HepG2 (cell line): ENCODE data around the gene MFN2. TPM values are rescaled to one million over a fixed set of nuclear protein-coding genes. Genes with fewer than 3 reads are reported as not detected.

Experiments used
- ATAC-seq: fragments of 200-7000 bp; cut with Tn5 transposase; 3 replicates; pipeline ENCODE4 v1.9.1; 2020; ENCODE audit warnings: mild to moderate bottlenecking, moderate library complexity
- Bru-seq: library from RNA; stranded (reverse); fragments of 400-500 nt; gene quantifications from one replicate; lab custom pipeline; 2021; lab: Mats Ljungman, UMichigan
- BruChase-seq, 2 experiments: library from RNA; stranded (reverse); fragments of 400-500 nt; gene quantifications; one replicate each; lab custom pipeline; 2021; lab: Mats Ljungman, UMichigan
- BruUV-seq: library from RNA; stranded (reverse); fragments of 400-500 nt; replicated peaks from 2 replicates; lab custom pipeline; 2021; lab: Mats Ljungman, UMichigan
- CTCF ChIA-PET: fragments of 300-600 bp; formaldehyde crosslinking; extraction: SDS; loops from one replicate; lab custom pipeline; 2021; ENCODE audit warnings: low total read pairs, inconsistent platforms, low intra/inter-chr PET ratio; lab: Yijun Ruan, JAX
- POLR2A ChIA-PET: fragments of 350-600 bp; sonication (Branson Sonifier 250); formaldehyde crosslinking; loops from one replicate; lab custom pipeline; 2020; ENCODE audit warnings: antibody characterized with exemption, inconsistent platforms; lab: Yijun Ruan, JAX
- DNase-seq: peaks from one replicate; pipeline ENCODE4 v3.0.0-alpha.2; 2015; ENCODE audit warnings: low spot score
- FAIRE-seq: peaks from 3 replicates; lab custom pipeline; 2011; peaks lifted over from hg19 to GRCh38; lab: Jason Lieb, UNC
- H2AFZ ChIP-seq: one replicate; pipeline ENCODE4 v1.6.1; 2011; ENCODE audit warnings: low read length, inconsistent platforms
- H3K27ac ChIP-seq: fragments of 300-600 bp; 3 replicates; pipeline ENCODE4 v1.8.0; 2011; ENCODE audit warnings: mixed run types, mild to moderate bottlenecking, mixed read lengths, low read length, inconsistent platforms; ENCODE audit not compliant: insufficient read depth; ENCODE audit errors: extremely low read length
- H3K27me3 ChIP-seq, 2 experiments: fragments of 200-600 bp in 1 of 2; 2 replicates in 1 of 2; 3 replicates in 1 of 2; pipeline versions ENCODE4 v1.6.0 to v1.8.0; 2011; ENCODE audit warnings: low read length in 2 of 2, mild to moderate bottlenecking in 2 of 2, moderate library complexity in 2 of 2, inconsistent platforms in 1 of 2; ENCODE audit not compliant: insufficient read depth in 2 of 2, control insufficient read depth in 1 of 2
- H3K36me3 ChIP-seq, 2 experiments: fragments of 200-600 bp in 1 of 2; replicated peaks in 1 of 2; 2 replicates in 1 of 2; 3 replicates in 1 of 2; pipeline versions ENCODE4 v1.5.1 to v1.8.0; 2011; ENCODE audit warnings: low read length in 2 of 2, inconsistent platforms in 1 of 2; ENCODE audit not compliant: insufficient read depth in 2 of 2, control insufficient read depth in 1 of 2
- H3K4me1 ChIP-seq: 2 replicates; pipeline ENCODE4 v1.5.1; 2012; ENCODE audit warnings: low read length, inconsistent platforms; ENCODE audit not compliant: insufficient read depth
- H3K4me2 ChIP-seq: 2 replicates; pipeline ENCODE4 v1.6.0; 2011; ENCODE audit warnings: low read depth, low read length, inconsistent platforms
- H3K4me3 ChIP-seq, 3 experiments: fragments of 200-600 bp in 1 of 3; sonication (generic), shearing (Covaris generic) in 1 of 3; replicated peaks in 1 of 3; 2 replicates each; pipeline ENCODE4 v1.5.1; 2011 to 2016; ENCODE audit warnings: low read length in 3 of 3, inconsistent platforms in 2 of 3, low read depth in 2 of 3, mild to moderate bottlenecking in 2 of 3, control low read depth in 1 of 3, mixed read lengths in 1 of 3; ENCODE audit not compliant: insufficient read depth in 1 of 3
- H3K79me2 ChIP-seq: one replicate; pipeline ENCODE4 v1.6.1; 2011; ENCODE audit warnings: low read length, inconsistent platforms; ENCODE audit not compliant: insufficient read depth
- H3K9ac ChIP-seq: 2 replicates; pipeline ENCODE4 v1.6.0; 2011; ENCODE audit warnings: mild to moderate bottlenecking, low read depth, low read length, inconsistent platforms; ENCODE audit not compliant: insufficient read depth
- H3K9me3 ChIP-seq: 2 replicates; pipeline ENCODE4 v1.5.1; 2012; ENCODE audit warnings: mild to moderate bottlenecking, low read length
- H4K20me1 ChIP-seq: 2 replicates; pipeline ENCODE4 v1.6.0; 2011; ENCODE audit warnings: inconsistent platforms, mild to moderate bottlenecking, low read length, moderate library complexity; ENCODE audit not compliant: insufficient read depth
- GLI4 ChIP-seq: sonication (generic); formaldehyde crosslinking; IDR thresholded peaks from 2 replicates; pipeline ENCODE4 v1.5.1; 2020; ENCODE audit warnings: missing genetic modification reagents, mild to moderate bottlenecking, moderate library complexity, borderline replicate concordance
- ZNF609 ChIP-seq: sonication (generic); formaldehyde crosslinking; IDR thresholded peaks from 2 replicates; pipeline ENCODE4 v1.4.0; 2020; ENCODE audit warnings: mild to moderate bottlenecking, missing genetic modification reagents, borderline replicate concordance
- WGBS: methylation state at CpG from one replicate; pipeline ENCODE4 v1.1.6; 2017; ENCODE audit warnings: low lambda C conversion rate; 5-methylcytosine and 5-hydroxymethylcytosine counted together
- in situ Hi-C: cut with HindIII; loops from 2 replicates; pipeline ENCODE4 v1.10.0; 2017; ENCODE audit warnings: low pct_unique_long_range_greater_than_20kb; ENCODE audit not compliant: extremely low pct_ligation_motif_present
- intact Hi-C: fragments of 100-400 bp; cut with micrococcal nuclease; formaldehyde crosslinking; loops from one replicate; pipeline ENCODE4 v1.10.0; 2022; ENCODE audit not compliant: unreplicated experiment
- long read RNA-seq, 2 experiments: library from RNA in 1 of 2; library from polyadenylated mRNA in 1 of 2; stranded (forward) in 1 of 2; unstranded in 1 of 2; transcript quantifications; one replicate each; pipeline ENCODE4 v2.0.0, GENCODE V29; 2019 to 2022
- polyA minus RNA-seq, 3 experiments: library from RNA; depleted of rRNA, polyadenylated mRNA; stranded (reverse); fragments of >200 nt; gene quantifications; 2 replicates each; pipeline ENCODE4 v1.2.3, GENCODE V29; 2011; ENCODE audit warnings: low replicate concordance in 1 of 3
- polyA plus RNA-seq, 8 experiments: library from polyadenylated mRNA; depleted of rRNA in 3 of 8; stranded (reverse) in 7 of 8; unstranded in 1 of 8; fragments of >200 nt; fragmentation: Illumina TruSeq in 4 of 8; extraction: Trizol in 4 of 8; gene quantifications; 2 replicates each; pipeline versions ENCODE4 v1.2.1 to v1.2.3, GENCODE V29; 2011 to 2016; ENCODE audit warnings: low read depth in 4 of 8, missing spikeins in 1 of 8, mixed read lengths in 1 of 8; ENCODE audit not compliant: insufficient read depth in 1 of 8
- total RNA-seq, 5 experiments: library from RNA; depleted of rRNA; stranded (reverse); fragments of >200 nt; fragmentation: Illumina TruSeq; extraction: Trizol; gene quantifications; 2 replicates each; pipeline ENCODE4 v1.2.3, GENCODE V29; 2016; ENCODE audit warnings: low read depth in 1 of 5
- TF ChIP-seq, protein P1 (sequence below): sonication (generic); formaldehyde crosslinking; IDR thresholded peaks from 2 replicates; pipeline ENCODE4 v1.9.0; 2021; ENCODE audit warnings: mild to moderate bottlenecking, missing genetic modification reagents

Gene MFN2
- 60.9 and 76.3 TPM in 2 replicates for total RNA-seq (2016; rRNA removed; fragmentation: Illumina TruSeq; extraction: Trizol)
- total RNA-seq (2016; cell fraction: cytosol; rRNA removed; fragmentation: Illumina TruSeq; extraction: Trizol; ENCODE audit: low read depth), result 7.7 and 8.0 TPM in 2 replicates
- 61.5 and 70.2 TPM in 2 replicates for total RNA-seq (2016; cell fraction: insoluble cytoplasmic fraction; rRNA removed; fragmentation: Illumina TruSeq; extraction: Trizol)
- total RNA-seq (2016; cell fraction: membrane; rRNA removed; fragmentation: Illumina TruSeq; extraction: Trizol), result 31.8 and 32.8 TPM in 2 replicates
- 38.7 and 39.7 TPM in 2 replicates for total RNA-seq (2016; cell fraction: nucleus; rRNA removed; fragmentation: Illumina TruSeq; extraction: Trizol)
- 38.7 and 41.0 TPM in 2 replicates for polyA plus RNA-seq (2011; rRNA removed)
- 31.7 and 32.9 TPM in 2 replicates for polyA plus RNA-seq (2011; cell fraction: cytosol; rRNA removed)
- polyA plus RNA-seq (2011; cell fraction: nucleus; rRNA removed), result 49.1 and 52.9 TPM in 2 replicates
- 42.4 and 55.4 TPM in 2 replicates for polyA plus RNA-seq (2012)
- 4.0 and 4.2 TPM in 2 replicates for polyA plus RNA-seq (2016; cell fraction: cytosol; fragmentation: Illumina TruSeq; extraction: Trizol; ENCODE audit: low read depth)
- 52.2 and 60.5 TPM in 2 replicates for polyA plus RNA-seq (2016; cell fraction: insoluble cytoplasmic fraction; fragmentation: Illumina TruSeq; extraction: Trizol; ENCODE audit: low read depth)
- polyA plus RNA-seq (2016; cell fraction: membrane; fragmentation: Illumina TruSeq; extraction: Trizol; ENCODE audit: low read depth), result 14.0 and 14.3 TPM in 2 replicates
- polyA plus RNA-seq (2016; cell fraction: nucleus; fragmentation: Illumina TruSeq; extraction: Trizol; ENCODE audit: insufficient read depth, low read depth), result 45.1 and 48.2 TPM in 2 replicates
- polyA minus RNA-seq (2011; rRNA and poly(A)+ RNA removed; ENCODE audit: low replicate concordance), result 83.9 and 88.4 TPM in 2 replicates
- 26.6 and 33.4 TPM in 2 replicates for polyA minus RNA-seq (2011; cell fraction: cytosol; rRNA and poly(A)+ RNA removed)
- polyA minus RNA-seq (2011; cell fraction: nucleus; rRNA and poly(A)+ RNA removed), result 22.5 and 40.8 TPM in 2 replicates
- percentile 68 among the genes with signal in this experiment for Bru-seq, nascent RNA
- percentile 90 among the genes with signal in this experiment for BruChase-seq, experiment 1, labeled RNA remaining after a 6-hour chase
- percentile 81 among the genes with signal in this experiment for BruChase-seq, experiment 2, labeled RNA remaining after a 2-hour chase
- long read RNA-seq, experiment 1, full-length matches to known transcripts, result 3 of 20 reads
- long read RNA-seq, experiment 1, partial matches to known transcripts, result 13 of 20 reads
- long read RNA-seq, experiment 1, other reads (novel, unspliced or antisense), result 4 of 20 reads
- long read RNA-seq, experiment 2, full-length matches to known transcripts, result 4 of 90 reads
- long read RNA-seq, experiment 2, partial matches to known transcripts, result 57 of 90 reads
- long read RNA-seq, experiment 2, other reads (novel, unspliced or antisense), result 29 of 90 reads

DNA sequence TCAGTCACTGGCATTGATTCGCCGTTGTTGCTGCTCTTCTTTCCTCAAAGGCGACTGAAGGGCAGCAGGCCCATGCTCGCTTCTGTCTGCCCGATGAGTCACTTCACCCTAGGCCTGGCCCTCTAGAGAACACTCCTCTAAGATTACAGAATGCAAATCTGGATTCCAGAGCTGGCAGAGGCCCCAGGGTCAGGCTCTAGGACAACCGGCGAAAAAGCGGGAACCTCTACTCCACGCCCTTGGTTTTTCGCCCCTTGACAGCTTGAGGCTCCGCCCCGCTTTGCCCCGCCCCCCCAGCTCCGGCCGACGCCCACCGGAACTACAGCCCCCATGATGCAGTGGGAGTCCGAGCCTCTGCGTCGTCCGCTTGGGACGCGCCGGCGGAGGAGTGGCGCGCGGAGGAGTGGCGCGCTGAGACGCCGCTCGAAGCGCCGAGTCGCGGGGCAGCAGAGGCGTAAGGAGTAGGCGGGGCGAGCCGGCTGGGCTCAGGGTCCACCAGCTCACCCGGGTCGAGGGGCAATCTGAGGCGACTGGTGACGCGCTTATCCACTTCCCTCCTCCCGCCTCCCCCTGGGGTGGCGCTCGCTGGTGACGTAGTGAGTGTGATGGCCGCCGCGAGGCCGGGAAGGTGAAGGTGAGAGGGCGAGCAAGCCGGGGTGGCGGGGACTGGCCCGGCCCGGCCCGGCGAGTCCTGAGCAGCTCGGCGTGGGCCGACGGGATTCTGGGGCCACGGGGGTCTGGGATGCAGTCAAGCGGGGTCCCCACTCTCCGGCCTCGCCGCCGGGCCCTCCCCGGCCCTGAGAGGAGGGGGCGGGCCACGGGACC is at the start of gene MFN2:
MFN2 (plus strand) TSS at position 594 of the 825 bp plus-strand sequence. CDS start 8,725 bp downstream, outside the sequence.
- H3K9ac ChIP-seq, result peak within 1 kb of the TSS; percentile 93
- no TSS peak for BruUV-seq
- peak within 1 kb of the TSS; percentile 81 for H3K27ac ChIP-seq
- H3K79me2 ChIP-seq, result peaks cover 44% of the 10 kb centered on the region
- WGBS, result 5% methylated on average over 7 of the region's 74 CpGs
- ATAC-seq, result peak; percentile 90
- H4K20me1 ChIP-seq, result no peaks in the 10 kb centered on the region; the same call in 1 of the 2 replicates
- peak; percentile 86 for FAIRE-seq
- CTCF ChIA-PET, result no interaction called here
- intact Hi-C loops, result loop anchor here (1.0 kb wide), 1 partner anchor 13 kb away; no protein-coding TSS in a partner anchor
- POLR2A ChIA-PET, result interaction anchor here (0.6 to 3.8 kb wide), 20 partner anchors 11 to 639 kb away, joined by 3 to 107 read pairs (median 6); partner anchors contain the start of genes CLCN6, KIAA2013, MIIP and MTHFR
- no peak within 1 kb of the TSS for H2AFZ ChIP-seq
- peak; percentile 95 for DNase-seq
- peak within 1 kb of the TSS; percentile 91 to 98 (median 97) for H3K4me3 ChIP-seq
- H3K27me3 ChIP-seq, result peaks cover 0 to 3% of the 10 kb centered on the region in 2 experiments; a peak in 1 of 5 replicates
- peaks cover 12 to 23% of the 10 kb centered on the region in 2 experiments; a peak in 4 of 5 replicates for H3K36me3 ChIP-seq
- peak within 1 kb of the TSS; percentile 95 for H3K4me2 ChIP-seq
- no peaks in the 10 kb centered on the region for H3K9me3 ChIP-seq
- in situ Hi-C loops, result no loop called here
- peaks cover 57% of the 10 kb centered on the region for H3K4me1 ChIP-seq
- TF ChIP-seq ZNF609 (CRISPR knock-in tag) (no peak; the same call in 1 of the 2 replicates), GLI4 (CRISPR knock-in tag) (no peak; the same call in 1 of the 2 replicates)
- TF ChIP-seq, protein P1, sequence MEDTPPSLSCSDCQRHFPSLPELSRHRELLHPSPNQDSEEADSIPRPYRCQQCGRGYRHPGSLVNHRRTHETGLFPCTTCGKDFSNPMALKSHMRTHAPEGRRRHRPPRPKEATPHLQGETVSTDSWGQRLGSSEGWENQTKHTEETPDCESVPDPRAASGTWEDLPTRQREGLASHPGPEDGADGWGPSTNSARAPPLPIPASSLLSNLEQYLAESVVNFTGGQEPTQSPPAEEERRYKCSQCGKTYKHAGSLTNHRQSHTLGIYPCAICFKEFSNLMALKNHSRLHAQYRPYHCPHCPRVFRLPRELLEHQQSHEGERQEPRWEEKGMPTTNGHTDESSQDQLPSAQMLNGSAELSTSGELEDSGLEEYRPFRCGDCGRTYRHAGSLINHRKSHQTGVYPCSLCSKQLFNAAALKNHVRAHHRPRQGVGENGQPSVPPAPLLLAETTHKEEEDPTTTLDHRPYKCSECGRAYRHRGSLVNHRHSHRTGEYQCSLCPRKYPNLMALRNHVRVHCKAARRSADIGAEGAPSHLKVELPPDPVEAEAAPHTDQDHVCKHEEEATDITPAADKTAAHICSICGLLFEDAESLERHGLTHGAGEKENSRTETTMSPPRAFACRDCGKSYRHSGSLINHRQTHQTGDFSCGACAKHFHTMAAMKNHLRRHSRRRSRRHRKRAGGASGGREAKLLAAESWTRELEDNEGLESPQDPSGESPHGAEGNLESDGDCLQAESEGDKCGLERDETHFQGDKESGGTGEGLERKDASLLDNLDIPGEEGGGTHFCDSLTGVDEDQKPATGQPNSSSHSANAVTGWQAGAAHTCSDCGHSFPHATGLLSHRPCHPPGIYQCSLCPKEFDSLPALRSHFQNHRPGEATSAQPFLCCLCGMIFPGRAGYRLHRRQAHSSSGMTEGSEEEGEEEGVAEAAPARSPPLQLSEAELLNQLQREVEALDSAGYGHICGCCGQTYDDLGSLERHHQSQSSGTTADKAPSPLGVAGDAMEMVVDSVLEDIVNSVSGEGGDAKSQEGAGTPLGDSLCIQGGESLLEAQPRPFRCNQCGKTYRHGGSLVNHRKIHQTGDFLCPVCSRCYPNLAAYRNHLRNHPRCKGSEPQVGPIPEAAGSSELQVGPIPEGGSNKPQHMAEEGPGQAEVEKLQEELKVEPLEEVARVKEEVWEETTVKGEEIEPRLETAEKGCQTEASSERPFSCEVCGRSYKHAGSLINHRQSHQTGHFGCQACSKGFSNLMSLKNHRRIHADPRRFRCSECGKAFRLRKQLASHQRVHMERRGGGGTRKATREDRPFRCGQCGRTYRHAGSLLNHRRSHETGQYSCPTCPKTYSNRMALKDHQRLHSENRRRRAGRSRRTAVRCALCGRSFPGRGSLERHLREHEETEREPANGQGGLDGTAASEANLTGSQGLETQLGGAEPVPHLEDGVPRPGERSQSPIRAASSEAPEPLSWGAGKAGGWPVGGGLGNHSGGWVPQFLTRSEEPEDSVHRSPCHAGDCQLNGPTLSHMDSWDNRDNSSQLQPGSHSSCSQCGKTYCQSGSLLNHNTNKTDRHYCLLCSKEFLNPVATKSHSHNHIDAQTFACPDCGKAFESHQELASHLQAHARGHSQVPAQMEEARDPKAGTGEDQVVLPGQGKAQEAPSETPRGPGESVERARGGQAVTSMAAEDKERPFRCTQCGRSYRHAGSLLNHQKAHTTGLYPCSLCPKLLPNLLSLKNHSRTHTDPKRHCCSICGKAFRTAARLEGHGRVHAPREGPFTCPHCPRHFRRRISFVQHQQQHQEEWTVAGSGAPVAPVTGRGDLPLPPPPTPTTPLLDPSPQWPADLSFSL (CRISPR knock-in tag), result no peak
